GM19397 (cell line): ENCODE measurements around the gene COL3A1.

Experiments
- ATAC-seq: cut with Tn5 transposase; IDR thresholded peaks from one replicate; pipeline ENCODE4 v1.9.1; 2021; ENCODE audit warnings: mild to moderate bottlenecking, moderate library complexity; ENCODE audit not compliant: unreplicated experiment

Gene COL3A1

DNA sequence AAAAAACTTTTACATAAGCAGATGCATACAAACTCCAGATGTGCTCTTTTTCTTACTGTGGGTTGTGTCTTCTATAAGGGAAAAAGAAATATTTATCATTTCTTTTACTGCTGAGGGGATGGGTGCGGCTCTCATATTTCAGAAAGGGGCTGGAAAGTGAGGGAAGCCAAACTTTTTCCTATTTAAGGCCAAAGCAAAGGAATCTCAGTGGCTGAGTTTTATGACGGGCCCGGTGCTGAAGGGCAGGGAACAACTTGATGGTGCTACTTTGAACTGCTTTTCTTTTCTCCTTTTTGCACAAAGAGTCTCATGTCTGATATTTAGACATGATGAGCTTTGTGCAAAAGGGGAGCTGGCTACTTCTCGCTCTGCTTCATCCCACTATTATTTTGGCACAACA lies at the start of gene COL3A1:
COL3A1 (plus strand) TSS at position 210 of the 400 bp plus-strand sequence; CDS start at position 327, 117 bp downstream.
- no peak for ATAC-seq

DNA sequence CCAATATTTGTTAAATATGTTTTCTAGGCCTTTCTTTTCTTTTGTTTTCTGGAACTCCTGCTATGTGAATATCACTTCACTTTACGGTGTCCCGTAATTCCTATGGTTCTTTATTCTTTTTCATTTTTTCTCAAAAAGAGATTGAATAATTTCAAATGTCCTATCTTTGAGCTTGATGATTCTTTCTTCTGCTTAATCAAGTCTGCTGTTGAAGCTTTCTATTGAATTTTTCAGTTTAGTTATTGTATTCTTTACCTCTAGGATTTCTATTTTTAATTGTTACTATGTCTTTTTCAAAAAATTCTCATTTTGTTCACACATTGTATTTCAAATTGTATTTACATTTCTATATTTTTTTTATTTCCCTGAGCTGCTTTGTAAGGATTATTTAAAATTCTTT lies 45.5 kb upstream of the COL3A1 start:
- no peak for ATAC-seq

- ATAC-seq: no peak
These were observed 42.8 kb upstream of the COL3A1 start for GRCh38 chr2:188931361-188931760.

DNA sequence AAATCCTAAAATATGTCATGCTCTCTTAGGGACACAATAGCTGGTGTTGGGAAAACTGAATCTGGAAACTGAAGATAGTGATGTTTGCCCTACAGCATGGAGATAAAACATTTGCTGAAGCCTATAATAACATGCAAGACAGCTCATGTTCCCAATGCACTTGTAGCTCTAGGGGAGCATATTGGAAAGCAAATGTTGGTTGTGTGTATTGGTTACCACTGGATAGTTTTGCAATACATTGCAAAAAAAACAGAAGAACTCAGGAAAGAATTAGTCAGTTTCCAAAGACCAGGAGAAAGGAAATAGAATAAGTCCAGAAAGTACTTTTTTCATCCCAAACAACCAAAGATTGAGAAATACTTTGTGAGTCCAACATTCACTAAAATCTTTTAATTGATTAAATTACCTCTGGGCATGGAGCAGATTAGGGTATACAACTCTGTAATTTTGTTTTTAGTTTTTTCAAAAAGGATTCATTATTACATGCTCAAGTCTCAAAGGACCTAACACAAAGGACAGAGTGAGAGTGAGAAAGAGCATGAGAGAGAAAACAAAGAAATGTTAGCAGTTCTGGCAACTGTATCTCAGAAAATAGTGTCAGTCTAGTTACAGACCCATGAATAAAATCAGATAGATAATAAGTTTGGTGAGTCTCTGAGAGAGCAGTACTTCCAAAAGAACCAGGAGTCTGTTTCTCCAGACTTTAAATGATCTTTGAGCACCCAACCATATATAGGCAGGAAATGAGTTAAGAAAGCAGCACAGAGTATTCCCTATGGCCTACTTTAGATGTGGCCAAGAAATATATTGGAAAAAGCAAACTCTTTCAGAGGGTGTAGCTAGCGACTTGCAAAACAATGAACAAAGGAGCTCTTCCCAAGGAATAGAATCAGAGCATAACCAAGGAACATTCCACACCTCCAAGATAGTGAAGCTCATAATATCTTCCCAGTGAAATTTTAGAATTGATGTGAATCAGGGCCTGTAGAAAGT lies 36.6 kb upstream of the COL3A1 start:
- ATAC-seq: no peak

GRCh38 chr2:188940171-188940570 lies 34.0 kb upstream of the COL3A1 start:
- no peak for ATAC-seq

- no peak for ATAC-seq
These were observed 29.7 kb upstream of the COL3A1 start for GRCh38 chr2:188944442-188944841.

DNA sequence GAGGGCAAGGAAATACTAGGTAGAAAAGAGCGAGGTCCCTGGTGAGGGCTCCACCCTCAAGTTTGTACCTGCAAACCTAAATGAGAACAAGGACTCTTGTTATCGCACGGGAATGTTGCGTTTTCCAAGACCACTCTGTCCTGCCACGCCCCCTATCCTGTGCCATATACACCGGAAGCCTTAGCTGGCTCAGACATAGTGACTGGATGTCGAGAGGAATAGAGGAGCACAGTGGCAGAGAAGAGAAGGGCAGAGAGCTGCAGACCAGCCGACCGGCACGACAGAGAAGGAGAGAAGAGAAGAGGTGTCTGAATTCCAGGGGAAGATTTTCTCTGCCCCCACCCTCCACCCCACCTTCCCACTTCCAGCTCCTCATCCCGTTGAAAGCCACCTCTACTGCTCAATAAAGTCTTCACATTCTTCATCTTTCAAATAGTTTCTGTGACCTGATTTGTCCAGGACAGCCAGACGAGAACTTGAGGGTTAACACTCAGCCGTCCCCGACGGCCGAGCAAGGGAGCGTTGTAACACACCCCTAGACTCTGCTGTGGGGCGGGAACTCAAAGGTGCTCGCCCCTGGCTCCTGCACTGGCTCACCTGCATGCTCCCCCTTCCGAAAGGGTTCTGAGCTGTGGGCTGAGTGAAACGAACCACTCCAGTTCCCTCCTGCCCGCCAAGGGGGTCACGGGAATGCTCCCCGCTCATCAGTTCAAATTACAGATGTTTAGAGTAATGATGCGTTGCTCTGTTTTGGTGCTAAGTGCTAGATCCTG lies 24.9 kb upstream of the COL3A1 start:
- ATAC-seq: no peak

DNA sequence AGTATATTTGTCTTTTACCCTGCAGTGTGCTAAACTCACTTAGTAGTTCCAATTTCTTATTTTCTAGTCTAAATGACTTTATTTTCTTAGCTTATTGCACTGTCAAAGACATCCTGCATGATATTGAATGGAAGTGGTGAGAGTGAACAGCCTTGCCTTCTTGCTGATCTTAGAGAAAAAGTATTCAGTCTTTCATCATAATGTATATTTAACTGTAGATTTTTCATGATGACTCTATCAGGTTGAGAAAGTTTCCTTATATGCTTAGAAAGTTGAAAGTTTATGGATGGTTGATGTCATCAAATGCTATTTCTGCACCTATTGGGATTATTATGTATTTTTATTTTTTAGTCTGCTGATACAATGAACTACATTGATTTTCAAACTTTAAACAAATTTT lies 21.3 kb upstream of the COL3A1 start:
- ATAC-seq: no peak

DNA sequence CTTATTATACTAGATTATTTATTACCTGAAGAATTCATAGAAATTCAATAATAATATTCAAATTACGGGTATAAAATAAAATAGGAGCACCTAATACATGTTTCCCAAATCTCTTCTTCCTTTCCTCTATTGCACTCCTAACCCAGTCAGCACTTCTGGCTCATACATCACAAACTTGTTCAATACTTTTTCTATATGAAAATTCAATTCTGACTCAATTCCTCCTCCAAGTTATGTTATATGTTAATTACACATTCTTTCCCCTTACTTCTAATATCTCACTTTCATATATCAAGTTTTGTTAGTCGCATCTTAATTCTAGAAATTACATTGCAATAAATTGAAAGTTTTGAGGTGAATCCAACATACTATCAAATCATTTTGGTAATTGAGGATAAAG lies 17.9 kb upstream of the COL3A1 start:
- no peak for ATAC-seq

- no peak for ATAC-seq
These were observed 17.2 kb upstream of the COL3A1 start for GRCh38 chr2:188956961-188957360.

DNA sequence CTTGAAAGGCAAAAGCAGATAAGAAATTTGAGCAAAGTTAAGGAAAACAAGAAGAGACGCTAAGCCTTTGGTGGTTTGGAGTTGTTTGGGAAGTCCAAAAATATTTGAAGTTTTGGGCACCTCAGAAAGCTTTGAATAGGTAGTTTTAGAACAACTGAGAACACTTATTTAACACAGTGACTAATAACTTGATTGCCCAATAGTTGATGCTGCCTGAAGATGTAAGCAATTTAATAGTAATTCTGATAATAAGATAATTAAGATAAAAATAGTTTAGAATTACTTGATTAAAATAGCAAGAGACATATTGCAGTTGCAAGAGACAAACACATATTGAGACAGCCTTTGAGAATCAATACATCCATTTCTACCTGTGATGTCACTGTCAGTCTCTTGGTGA lies 16.5 kb upstream of the COL3A1 start:
- no peak for ATAC-seq

- ATAC-seq: no peak
These were observed 10.4 kb upstream of the COL3A1 start for GRCh38 chr2:188963741-188964140.

DNA sequence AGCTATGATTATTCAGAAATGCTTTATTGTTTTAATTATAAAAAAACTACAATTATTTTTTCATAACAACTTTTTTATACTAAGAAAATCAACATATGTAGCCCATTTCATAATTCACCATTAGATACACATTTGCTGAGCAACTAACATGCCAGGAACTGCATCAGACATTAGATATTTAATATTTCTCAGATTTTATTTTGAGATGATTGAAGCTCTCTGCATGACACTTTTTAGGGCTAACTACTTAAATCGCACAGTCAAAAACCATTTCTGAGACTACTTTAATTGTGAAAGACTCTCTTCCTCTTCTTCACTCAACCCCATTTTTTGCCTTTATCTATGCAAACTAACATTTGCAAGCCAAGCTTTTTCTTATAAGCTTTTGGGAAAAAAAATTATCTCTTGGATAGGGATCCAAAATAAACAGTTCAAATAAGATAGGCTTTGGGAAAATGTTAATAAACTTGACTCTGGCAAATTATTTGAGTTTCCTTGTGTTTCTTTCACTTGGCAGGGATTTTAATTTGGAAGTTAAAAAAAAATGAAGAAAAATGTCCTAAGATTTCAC lies 9.1 kb upstream of the COL3A1 start:
- no peak for ATAC-seq

GRCh38 chr2:188965563-188965962 lies 8.6 kb upstream of the COL3A1 start:
- ATAC-seq: no peak

- ATAC-seq: no peak
These were observed 8.0 kb upstream of the COL3A1 start for GRCh38 chr2:188966079-188966571.

DNA sequence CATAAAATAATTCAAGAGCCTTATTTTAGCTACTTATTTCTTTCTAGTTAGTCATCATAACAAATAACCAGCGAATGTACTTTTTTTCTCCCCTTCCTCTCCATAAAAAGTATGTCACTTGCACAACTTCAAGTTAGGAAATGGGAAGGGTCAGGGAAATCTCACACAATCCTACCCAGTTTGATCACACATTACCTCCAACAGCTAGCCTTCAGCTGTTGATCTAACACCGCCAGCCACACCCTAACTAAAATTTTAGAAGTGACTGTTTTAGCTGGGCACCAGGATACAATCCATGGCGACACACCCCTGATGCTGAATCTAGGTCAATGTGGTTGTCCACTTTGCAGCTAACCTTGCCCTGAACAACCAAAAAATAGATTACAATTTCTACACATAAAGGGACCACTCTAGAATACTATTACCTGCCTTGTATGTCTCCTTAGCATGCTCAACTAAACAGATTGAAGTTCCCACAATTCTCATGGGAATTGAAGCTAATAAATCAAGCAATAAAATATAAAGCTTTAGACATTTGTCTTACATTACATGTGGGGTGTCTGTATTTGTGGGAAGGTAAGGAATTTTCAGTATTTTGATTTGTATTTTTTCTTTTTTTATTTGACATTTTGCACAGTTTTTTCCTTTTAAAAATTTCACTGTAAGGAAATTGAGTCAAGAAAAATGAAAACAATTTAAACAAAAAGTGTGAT lies 7.3 kb upstream of the COL3A1 start:
- no peak for ATAC-seq

DNA sequence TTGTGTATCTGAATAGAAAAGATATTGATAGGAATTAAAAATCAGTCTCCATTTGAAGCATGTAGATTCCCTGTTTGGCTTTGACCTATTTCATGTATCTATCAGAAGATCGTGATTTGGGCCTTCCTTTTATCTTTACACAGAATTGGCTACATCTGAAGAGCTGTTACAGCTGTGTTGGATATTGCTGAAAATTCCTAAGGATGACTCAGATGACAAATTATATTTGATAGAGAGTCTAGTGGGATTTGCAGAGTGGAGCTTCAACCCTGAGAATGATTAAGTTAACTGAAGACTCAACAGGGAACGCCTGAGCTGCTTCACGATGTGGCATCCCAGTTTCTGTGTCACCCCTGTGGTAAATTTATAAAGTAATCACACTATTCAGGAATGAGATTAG lies 4.9 kb upstream of the COL3A1 start:
- no peak for ATAC-seq

DNA sequence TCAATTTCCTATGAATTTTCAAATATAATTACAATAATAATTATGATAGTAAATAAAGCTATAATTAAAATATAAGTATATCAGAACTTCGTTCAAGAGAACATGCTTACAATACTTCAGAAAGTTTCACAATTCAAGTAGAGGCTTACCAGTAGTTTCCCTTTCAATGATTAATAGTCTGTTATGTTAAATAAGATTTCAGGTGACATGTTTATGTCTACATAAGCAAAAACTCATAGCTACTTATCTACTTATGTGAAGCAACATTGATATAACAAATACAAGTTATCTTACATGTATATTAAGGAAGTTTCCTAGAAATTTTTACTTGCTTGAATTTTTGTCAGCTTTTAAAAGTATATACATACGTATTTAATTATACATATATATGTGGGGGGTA lies 4.5 kb upstream of the COL3A1 start:
- ATAC-seq: no peak

GRCh38 chr2:188970211-188970610 lies 4.0 kb upstream of the COL3A1 start:
- no peak for ATAC-seq

DNA sequence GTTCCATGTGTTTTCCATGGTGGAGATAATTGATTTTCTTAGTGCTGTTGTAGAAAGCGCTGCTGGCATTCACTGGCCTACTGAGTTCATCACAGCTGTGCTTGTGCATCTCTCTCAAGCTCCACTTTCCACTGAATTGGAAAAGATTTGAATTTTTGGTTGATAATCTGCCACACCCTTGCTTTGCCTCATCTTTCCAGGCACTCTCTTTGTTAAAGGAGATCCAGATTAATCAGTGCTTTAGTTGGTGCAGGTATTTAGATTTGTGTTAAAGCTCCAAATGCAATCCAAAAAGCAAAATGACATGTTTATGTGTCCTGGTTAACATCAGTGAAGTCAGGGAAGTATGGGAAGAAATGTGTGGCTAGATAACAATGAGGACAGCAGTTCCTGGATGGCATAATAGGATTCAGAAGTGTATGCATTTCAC lies 2.7 kb upstream of the COL3A1 start:
- ATAC-seq: no peak

DNA sequence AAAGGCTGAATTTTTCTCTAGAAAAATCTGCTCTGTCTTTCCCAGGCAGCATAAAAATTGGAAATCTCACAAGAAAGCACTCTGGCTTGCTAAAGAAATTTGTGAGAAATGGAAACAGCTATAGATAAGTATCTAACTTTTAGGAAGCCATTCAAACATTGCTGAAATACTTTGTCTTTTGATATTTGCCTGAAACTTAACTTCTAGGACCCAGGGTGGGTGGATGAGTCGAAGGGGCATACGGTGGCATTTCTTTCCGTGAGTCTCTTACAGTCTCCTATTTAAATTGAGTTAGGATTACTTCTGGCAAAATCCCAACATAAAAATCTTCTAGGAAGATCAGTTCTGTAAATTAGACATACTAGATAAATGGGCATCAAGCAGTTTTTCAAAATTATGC lies 532 bp upstream of the COL3A1 start:
- no peak for ATAC-seq
